Measurements from ENCODE around the gene SLC26A11. TPM values are rescaled to one million over a fixed set of nuclear protein-coding genes. Genes with fewer than 3 reads are reported as not detected.
A peak's percentile ranks its signal among the peaks of the same experiment; 100 is the strongest.
"Not testable (repeated sequence)": the region's sequence is repeated elsewhere in the genome, so short reads cannot be mapped to it uniquely, and the experiment has no call there.

Gene SLC26A11
- total RNA-seq, 1 donor from 2014 or later: 50.1 TPM

DNA sequence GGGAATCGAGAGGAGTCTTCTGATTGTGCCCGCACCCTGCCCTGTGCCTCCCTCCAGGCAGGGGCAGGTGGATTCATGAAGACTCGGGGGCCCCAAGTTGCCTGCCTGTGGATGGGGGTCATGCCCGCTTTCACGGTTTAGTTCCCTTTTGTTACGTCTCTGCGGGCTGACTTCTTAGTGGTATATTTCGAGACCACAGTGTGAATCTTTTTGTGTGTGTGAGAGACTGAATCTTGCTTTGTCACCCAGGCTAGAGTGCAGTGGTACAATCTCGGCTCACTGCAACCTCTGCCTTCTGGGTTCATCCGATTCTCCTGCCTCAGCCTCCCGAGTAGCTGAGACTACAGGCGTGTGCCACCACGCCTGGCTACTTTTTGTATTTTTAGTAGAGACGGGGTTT is 22.3 kb downstream of the SLC26A11 start:
- Mint-ChIP-seq H3K4me1 (ENCODE audit: unreplicated experiment) (no peaks in the 10 kb centered on the region), H3K36me3 (ENCODE audit: low read depth, unreplicated experiment) (peaks cover 28% of the 10 kb centered on the region), H3K27me3 (ENCODE audit: unreplicated experiment) (peaks cover 7% of the 10 kb centered on the region), H3K4me3 (ENCODE audit: unreplicated experiment) (no peak overlapping the region), H3K27ac (ENCODE audit: unreplicated experiment) (no peak overlapping the region), H3K9me3 (ENCODE audit: unreplicated experiment) (no peaks in the 10 kb centered on the region)
- DNase-seq (ENCODE audit: low spot score): no peak
- TF ChIP-seq, protein P1, sequence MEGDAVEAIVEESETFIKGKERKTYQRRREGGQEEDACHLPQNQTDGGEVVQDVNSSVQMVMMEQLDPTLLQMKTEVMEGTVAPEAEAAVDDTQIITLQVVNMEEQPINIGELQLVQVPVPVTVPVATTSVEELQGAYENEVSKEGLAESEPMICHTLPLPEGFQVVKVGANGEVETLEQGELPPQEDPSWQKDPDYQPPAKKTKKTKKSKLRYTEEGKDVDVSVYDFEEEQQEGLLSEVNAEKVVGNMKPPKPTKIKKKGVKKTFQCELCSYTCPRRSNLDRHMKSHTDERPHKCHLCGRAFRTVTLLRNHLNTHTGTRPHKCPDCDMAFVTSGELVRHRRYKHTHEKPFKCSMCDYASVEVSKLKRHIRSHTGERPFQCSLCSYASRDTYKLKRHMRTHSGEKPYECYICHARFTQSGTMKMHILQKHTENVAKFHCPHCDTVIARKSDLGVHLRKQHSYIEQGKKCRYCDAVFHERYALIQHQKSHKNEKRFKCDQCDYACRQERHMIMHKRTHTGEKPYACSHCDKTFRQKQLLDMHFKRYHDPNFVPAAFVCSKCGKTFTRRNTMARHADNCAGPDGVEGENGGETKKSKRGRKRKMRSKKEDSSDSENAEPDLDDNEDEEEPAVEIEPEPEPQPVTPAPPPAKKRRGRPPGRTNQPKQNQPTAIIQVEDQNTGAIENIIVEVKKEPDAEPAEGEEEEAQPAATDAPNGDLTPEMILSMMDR (IDR thresholded peaks at IDR 0.05; ENCODE audit: unreplicated experiment): no peak

DNA sequence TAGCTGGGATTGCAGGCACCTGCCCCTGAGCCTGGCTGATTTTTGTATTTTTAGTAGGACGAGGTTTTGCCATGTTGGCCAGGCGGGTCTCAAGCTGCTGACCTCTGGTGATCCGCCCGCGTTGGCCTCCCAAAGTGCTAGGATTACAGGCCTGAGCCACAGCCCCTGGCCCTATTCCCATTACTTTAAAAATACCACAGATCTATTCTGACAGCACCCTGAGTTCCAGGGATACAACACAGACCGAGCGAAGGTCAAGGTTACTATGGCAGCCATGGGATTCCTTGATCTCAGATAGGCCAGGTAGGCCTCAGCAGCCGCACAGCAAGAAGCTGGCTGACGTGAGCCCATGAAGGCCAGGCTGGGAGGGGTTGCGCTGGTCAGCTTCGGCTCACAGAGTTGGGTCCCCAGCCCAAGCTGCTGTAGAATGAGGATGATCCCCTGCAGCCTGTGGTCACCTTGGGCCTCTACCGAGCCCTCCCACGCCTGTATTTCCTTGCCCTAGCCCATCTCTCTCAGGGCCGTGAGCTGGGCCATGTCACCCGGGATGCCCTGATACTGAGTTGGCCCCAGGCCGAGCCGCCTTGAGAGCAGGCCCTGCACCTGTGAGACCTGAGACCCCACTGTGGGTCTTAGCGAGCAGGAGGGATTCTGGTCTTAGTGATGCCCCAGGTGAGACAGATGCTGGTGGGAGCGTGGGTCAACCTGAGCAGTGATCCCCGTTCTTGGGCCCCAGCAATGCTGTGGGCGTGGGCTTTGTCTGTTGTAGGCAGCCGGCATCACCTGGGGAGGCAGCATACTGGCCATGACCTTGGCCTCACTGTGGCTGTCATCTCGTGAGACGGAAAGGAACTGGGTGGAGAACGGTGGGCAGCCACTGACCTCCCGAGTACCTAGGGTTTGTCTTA is 23.6 kb downstream of the SLC26A11 start:
- H3K4me3 Mint-ChIP-seq (ENCODE audit: unreplicated experiment): no peak overlapping the region
- H3K9me3 Mint-ChIP-seq (ENCODE audit: unreplicated experiment): no peaks in the 10 kb centered on the region
- peaks cover 20% of the 10 kb centered on the region for H3K36me3 Mint-ChIP-seq (ENCODE audit: low read depth, unreplicated experiment)
- H3K27ac Mint-ChIP-seq (ENCODE audit: unreplicated experiment): no peak overlapping the region
- H3K4me1 Mint-ChIP-seq (ENCODE audit: unreplicated experiment): no peaks in the 10 kb centered on the region
- H3K27me3 Mint-ChIP-seq (ENCODE audit: unreplicated experiment): peaks cover 7% of the 10 kb centered on the region
- DNase-seq (ENCODE audit: low spot score): no peak
- TF ChIP-seq, protein P1 (IDR thresholded peaks at IDR 0.05; ENCODE audit: unreplicated experiment): no peak

DNA sequence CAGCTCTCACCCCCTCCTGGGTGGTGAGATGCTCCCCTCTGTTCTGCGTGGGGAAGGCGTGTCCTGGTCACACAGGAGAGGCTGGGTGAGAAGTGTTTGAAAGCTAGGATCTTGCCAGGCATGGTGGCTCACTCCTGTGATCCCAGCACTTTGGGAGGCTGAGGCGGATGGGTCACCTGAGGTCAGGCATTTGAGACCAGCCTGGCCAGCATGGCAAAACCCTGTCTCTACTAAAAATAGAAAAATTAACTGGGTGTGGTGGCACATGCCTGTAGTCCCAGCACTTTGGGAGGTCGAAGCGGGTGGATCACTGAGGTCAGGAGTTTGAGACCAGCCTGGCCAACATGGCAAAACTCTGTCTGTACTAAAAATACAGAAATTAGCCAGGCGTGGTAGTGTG is 24.2 kb downstream of the SLC26A11 start:
- H3K4me3 Mint-ChIP-seq (ENCODE audit: unreplicated experiment); DNase-seq (ENCODE audit: low spot score); H3K27me3 Mint-ChIP-seq (ENCODE audit: unreplicated experiment); H3K4me1 Mint-ChIP-seq (ENCODE audit: unreplicated experiment); H3K27ac Mint-ChIP-seq (ENCODE audit: unreplicated experiment); H3K9me3 Mint-ChIP-seq (ENCODE audit: unreplicated experiment): not testable (repeated sequence)
- H3K36me3 Mint-ChIP-seq (ENCODE audit: low read depth, unreplicated experiment): peaks cover 20% of the 10 kb centered on the region

DNA sequence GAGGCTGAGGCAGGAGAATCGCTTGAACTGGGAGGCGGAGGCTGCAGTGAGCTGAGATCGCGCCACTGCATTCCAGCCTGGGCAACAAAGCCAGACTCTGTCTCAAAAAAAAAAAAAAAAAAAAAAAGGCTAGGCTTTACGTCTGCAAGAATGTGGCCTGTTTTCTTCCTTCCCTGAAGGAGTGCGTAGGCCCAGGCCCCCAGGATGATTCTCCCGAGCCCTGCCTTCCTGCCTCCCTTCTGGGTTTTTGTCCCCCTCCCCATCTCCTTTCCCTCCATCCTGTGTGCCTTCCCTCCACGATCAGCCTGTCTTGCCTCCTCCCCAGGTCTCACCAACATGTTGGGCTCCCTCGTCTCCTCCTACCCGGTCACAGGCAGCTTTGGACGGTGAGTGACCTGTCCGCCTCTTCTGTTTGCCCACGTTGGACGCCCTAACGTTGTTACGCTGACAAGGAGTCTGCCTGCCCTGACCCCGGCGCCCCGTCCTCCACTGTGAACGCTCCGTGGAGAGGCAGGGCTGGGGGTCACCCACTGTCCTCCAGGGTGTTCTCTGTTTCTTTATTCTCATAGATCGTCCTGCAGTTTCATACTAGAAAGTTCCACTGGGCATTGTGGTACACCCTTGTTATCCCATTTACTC is 24.8 kb downstream of the SLC26A11 start:
- H3K27me3 Mint-ChIP-seq (ENCODE audit: unreplicated experiment): peaks cover 7% of the 10 kb centered on the region
- H3K27ac Mint-ChIP-seq (ENCODE audit: unreplicated experiment): peak overlapping the region; percentile 57
- H3K9me3 Mint-ChIP-seq (ENCODE audit: unreplicated experiment): no peaks in the 10 kb centered on the region
- peaks cover 20% of the 10 kb centered on the region for H3K36me3 Mint-ChIP-seq (ENCODE audit: low read depth, unreplicated experiment)
- H3K4me1 Mint-ChIP-seq (ENCODE audit: unreplicated experiment): no peaks in the 10 kb centered on the region
- H3K4me3 Mint-ChIP-seq (ENCODE audit: unreplicated experiment): peak overlapping the region; percentile 34
- TF ChIP-seq, protein P1 (IDR thresholded peaks at IDR 0.05; ENCODE audit: unreplicated experiment): no peak
- no peak for DNase-seq (ENCODE audit: low spot score)

DNA sequence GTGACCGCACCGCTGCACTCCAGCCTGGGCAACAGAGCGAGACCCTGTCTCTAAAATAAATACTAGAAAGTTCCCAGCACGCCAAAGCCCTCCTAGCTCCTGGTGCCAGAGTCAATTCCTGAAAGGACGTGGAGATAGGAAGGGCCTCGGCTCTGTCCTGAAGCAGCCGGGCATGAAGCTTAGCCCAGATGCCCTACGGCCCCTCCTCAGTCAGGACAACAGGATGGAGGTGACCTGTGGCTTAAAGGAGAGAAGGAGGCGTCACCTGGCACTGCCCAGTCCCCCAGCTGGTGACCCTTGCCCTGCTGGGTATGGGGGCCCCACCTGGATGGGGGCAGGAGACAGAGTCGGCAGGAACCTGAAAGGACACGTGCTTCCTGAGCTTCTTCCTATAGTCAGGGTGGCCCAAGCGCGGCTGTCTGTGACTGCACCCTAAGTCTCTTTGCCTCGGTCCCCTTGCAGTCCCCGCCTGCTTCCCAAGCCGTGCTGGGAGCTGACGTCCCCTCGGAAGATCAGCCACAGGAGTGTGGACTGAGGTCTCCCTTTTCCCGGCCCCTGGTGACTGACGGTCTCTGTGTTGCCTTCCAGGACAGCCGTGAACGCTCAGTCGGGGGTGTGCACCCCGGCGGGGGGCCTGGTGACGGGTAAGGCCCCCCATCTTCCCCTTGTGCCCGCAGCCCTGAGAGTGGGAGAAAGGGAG is 25.5 kb downstream of the SLC26A11 start:
- peak overlapping the region; percentile 57 for H3K27ac Mint-ChIP-seq (ENCODE audit: unreplicated experiment)
- no peaks in the 10 kb centered on the region for H3K4me1 Mint-ChIP-seq (ENCODE audit: unreplicated experiment)
- TF ChIP-seq, protein P1 (IDR thresholded peaks at IDR 0.05; ENCODE audit: unreplicated experiment): no peak

More for the DNA sequence above, 25.5 kb downstream of the SLC26A11 start:
- H3K4me3 Mint-ChIP-seq (ENCODE audit: unreplicated experiment): peak overlapping the region; percentile 34
- H3K36me3 Mint-ChIP-seq (ENCODE audit: low read depth, unreplicated experiment): peaks cover 20% of the 10 kb centered on the region
- DNase-seq (ENCODE audit: low spot score): no peak
- H3K9me3 Mint-ChIP-seq (ENCODE audit: unreplicated experiment): no peaks in the 10 kb centered on the region
- peaks cover 7% of the 10 kb centered on the region for H3K27me3 Mint-ChIP-seq (ENCODE audit: unreplicated experiment)

Measured in endothelial cell (in vitro differentiated cells).